HepG2 (cell line): ENCODE data around the gene NGEF. TPM values are rescaled to one million over a fixed set of nuclear protein-coding genes. Genes with fewer than 3 reads are reported as not detected.
A peak's percentile ranks its signal among the peaks of the same experiment; 100 is the strongest.

ENCODE experiments used
- AFF4 ChIP-seq: sonication (generic); formaldehyde crosslinking; IDR thresholded peaks from 2 replicates; pipeline ENCODE4 v1.4.0; 2020; ENCODE audit warnings: missing genetic modification reagents
- AGO1 ChIP-seq: fragments of 200-400 bp; formaldehyde crosslinking; IDR thresholded peaks from 2 replicates; pipeline ENCODE4 v1.6.1; 2017; ENCODE audit warnings: mild to moderate bottlenecking, low read depth, low read length, moderate library complexity; ENCODE audit not compliant: poor library complexity, severe bottlenecking
- AGO2 ChIP-seq: fragments of 200-400 bp; formaldehyde crosslinking; optimal IDR thresholded peaks from 2 replicates; pipeline ENCODE3; 2017; ENCODE audit warnings: mild to moderate bottlenecking, low read depth, low read length, moderate library complexity
- CBX5 ChIP-seq: sonication (generic); formaldehyde crosslinking; IDR thresholded peaks from 2 replicates; pipeline ENCODE4 v1.4.0; 2020; ENCODE audit warnings: missing genetic modification reagents, borderline replicate concordance
- CCDC6 ChIP-seq: sonication (generic); formaldehyde crosslinking; IDR thresholded peaks from 2 replicates; pipeline ENCODE4 v1.8.1; 2022; ENCODE audit warnings: mild to moderate bottlenecking, missing genetic modification reagents, moderate library complexity
- EP300 ChIP-seq, 3 experiments: sonication (generic) in 1 of 3; formaldehyde crosslinking in 1 of 3; IDR thresholded peaks; 2 replicates each; pipeline versions ENCODE4 v1.5.1 to v1.6.1; 2011 to 2020; ENCODE audit warnings: low read depth in 2 of 3, low read length in 2 of 3, borderline replicate concordance in 1 of 3, improper control_type of control experiment in 1 of 3, mild to moderate bottlenecking in 1 of 3, missing genetic modification reagents in 1 of 3, moderate library complexity in 1 of 3
- ISX ChIP-seq: sonication (generic); formaldehyde crosslinking; conservative IDR thresholded peaks from 2 replicates; pipeline ENCODE4 v1.5.0; 2020; ENCODE audit warnings: missing genetic modification reagents
- MAX ChIP-seq: IDR thresholded peaks from 2 replicates; pipeline ENCODE4 v1.6.1; 2012; ENCODE audit warnings: inconsistent platforms
- MTF2 ChIP-seq: sonication (generic); formaldehyde crosslinking; IDR thresholded peaks from 2 replicates; pipeline ENCODE4 v1.5.0; 2020; ENCODE audit warnings: missing genetic modification reagents, borderline replicate concordance
- MYPOP ChIP-seq: sonication (generic); formaldehyde crosslinking; IDR thresholded peaks from 2 replicates; pipeline ENCODE4 v1.8.1; 2023; ENCODE audit warnings: mild to moderate bottlenecking, moderate library complexity, missing genetic modification reagents
- POLR2AphosphoS5 ChIP-seq: IDR thresholded peaks from 2 replicates; pipeline ENCODE4 v1.6.1; 2012; ENCODE audit warnings: low read depth, low read length
- RBM22 ChIP-seq: fragments of 200-400 bp; formaldehyde crosslinking; optimal IDR thresholded peaks from 2 replicates; pipeline ENCODE3; 2017; ENCODE audit warnings: mild to moderate bottlenecking, low read length, moderate library complexity
- SP1 ChIP-seq, 2 experiments: fragments of 450-650 bp in 1 of 2; sonication (generic) in 1 of 2; formaldehyde crosslinking in 1 of 2; IDR thresholded peaks; 2 replicates each; pipeline versions ENCODE4 v1.4.0 to v1.6.1; 2016 to 2020; ENCODE audit warnings: missing genetic modification reagents in 1 of 2
- SP140L ChIP-seq: sonication (generic); formaldehyde crosslinking; IDR thresholded peaks from 2 replicates; pipeline ENCODE4 v1.4.0; 2020; ENCODE audit warnings: missing genetic modification reagents, borderline replicate concordance
- TAF15 ChIP-seq: fragments of 200-400 bp; formaldehyde crosslinking; IDR thresholded peaks from one replicate; pipeline ENCODE4 v1.6.1; 2018; ENCODE audit warnings: mild to moderate bottlenecking, low read depth, low read length; ENCODE audit not compliant: poor library complexity, severe bottlenecking
- ZBTB34 ChIP-seq: sonication (generic); formaldehyde crosslinking; IDR thresholded peaks from 2 replicates; pipeline ENCODE4 v1.8.0; 2022; ENCODE audit warnings: mild to moderate bottlenecking, missing genetic modification reagents
- ZHX1 ChIP-seq: sonication (generic); formaldehyde crosslinking; IDR thresholded peaks from 2 replicates; pipeline ENCODE4 v1.8.1; 2022; ENCODE audit warnings: low read depth, mild to moderate bottlenecking, missing genetic modification reagents
- ZMAT3 ChIP-seq: sonication (generic); formaldehyde crosslinking; conservative IDR thresholded peaks from 2 replicates; pipeline ENCODE4 v1.7.0; 2021; ENCODE audit warnings: missing genetic modification reagents
- polyA plus RNA-seq, 8 experiments: library from polyadenylated mRNA; depleted of rRNA in 3 of 8; stranded (reverse) in 7 of 8; unstranded in 1 of 8; fragments of >200 nt; fragmentation: Illumina TruSeq in 4 of 8; extraction: Trizol in 4 of 8; gene quantifications; 2 replicates each; pipeline versions ENCODE4 v1.2.1 to v1.2.3, GENCODE V29; 2011 to 2016; ENCODE audit warnings: low read depth in 4 of 8, missing spikeins in 1 of 8, mixed read lengths in 1 of 8; ENCODE audit not compliant: insufficient read depth in 1 of 8
- total RNA-seq, 5 experiments: library from RNA; depleted of rRNA; stranded (reverse); fragments of >200 nt; fragmentation: Illumina TruSeq; extraction: Trizol; gene quantifications; 2 replicates each; pipeline ENCODE4 v1.2.3, GENCODE V29; 2016; ENCODE audit warnings: low read depth in 1 of 5

The NGEF gene
- total and polyA plus RNA-seq, 2 of the 13 experiments (the other 11 are each of a cell fraction or from before 2014, with no cell fraction given), result 14.4 to 36.9 TPM

- TF ChIP-seq TAF15 (peak; percentile 19), ZBTB34 (CRISPR knock-in tag) (0 out of 2 replicates have a peak, but pooled peaks have one; percentile 14), MAX (0 out of 2 replicates have a peak, but pooled peaks have one; percentile 22), CBX5 (CRISPR knock-in tag) (no peak), ZHX1 (no peak), EP300 (IDR thresholded peaks at IDR 0.05; ENCODE audit: low read depth in 2 of 2, low read length in 2 of 2) (no peak), EP300 (CRISPR knock-in tag; IDR thresholded peaks at IDR 0.05; ENCODE audit: borderline replicate concordance) (no peak), MYPOP (CRISPR knock-in tag) (no peak), MTF2 (no peak), SP140L (no peak), RBM22 (peak; percentile 73), POLR2AphosphoS5 (0 out of 2 replicates have a peak, but pooled peaks have one; percentile 16), AGO2 (peak; percentile 98), AFF4 (CRISPR knock-in tag) (no peak), AGO1 (peak; percentile 96), ZMAT3 (no peak), CCDC6 (CRISPR knock-in tag) (no peak), SP1 (IDR thresholded peaks at IDR 0.05) (no peak), SP1 (CRISPR knock-in tag; IDR thresholded peaks at IDR 0.05) (no peak), ISX (no peak)
Measured at GRCh38 chr2:232879618-232880494, 133.2 kb downstream of the NGEF start (continued).
